GM13976 (cell line): ENCODE measurements around the gene PNKD.
A peak's percentile ranks its signal among the peaks of the same experiment; 100 is the strongest.
"Not testable (repeated sequence)": the region's sequence is repeated elsewhere in the genome, so short reads cannot be mapped to it uniquely, and the experiment has no call there.

Experiments used
- DNase-seq: peaks from one replicate; pipeline ENCODE4 v3.0.0; 2012; ENCODE audit warnings: low spot score
- in situ Hi-C: fragments of 300-500 bp; cut with MboI; formaldehyde crosslinking; loops from one replicate; pipeline ENCODE4 v1.12.0; 2022; ENCODE audit warnings: low sequenced_read_pairs, mixed read lengths, inconsistent platforms; ENCODE audit not compliant: unreplicated experiment
- TF ChIP-seq, protein P1 (sequence below): IDR thresholded peaks from 2 replicates; pipeline ENCODE4 v1.5.1; 2012; ENCODE audit warnings: borderline replicate concordance, mild to moderate bottlenecking; ENCODE audit not compliant: insufficient read depth; ENCODE audit errors: extremely low read depth, missing control alignments, control extremely low read depth

PNKD gene

DNA sequence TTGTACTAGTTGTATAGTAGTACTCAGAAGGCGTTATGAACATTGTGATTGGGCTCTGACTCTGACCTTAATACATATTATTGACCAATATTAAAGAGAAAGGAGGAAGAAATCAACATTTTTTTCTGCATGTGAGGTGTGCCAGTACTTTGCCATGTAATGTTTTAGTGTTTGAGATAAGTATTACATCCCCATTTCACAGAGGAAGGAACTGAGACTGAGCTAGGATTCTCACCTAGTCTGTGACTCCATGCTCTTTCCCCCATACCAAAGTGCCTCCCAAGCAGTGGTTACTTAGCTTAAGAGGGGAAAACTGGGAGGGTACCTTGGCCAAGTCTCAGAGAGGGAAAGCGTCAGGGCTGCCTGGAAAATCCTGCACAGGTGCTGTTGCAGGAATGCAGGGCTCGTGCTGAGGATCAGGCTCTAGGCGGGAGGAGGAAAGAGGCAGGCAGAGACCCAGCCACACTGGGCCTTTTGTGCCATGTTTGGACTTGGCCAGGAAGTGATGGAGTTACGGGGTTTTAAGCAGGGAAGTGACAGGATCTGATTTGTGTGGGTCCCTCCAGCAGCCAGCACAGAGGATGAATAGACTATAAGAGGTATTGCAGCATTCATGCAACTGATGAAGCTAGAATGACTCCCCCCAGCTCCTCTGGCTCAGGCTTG lies 1.7 kb downstream of the PNKD start:
- no peak for DNase-seq
- in situ Hi-C loops = no loop called here
- TF ChIP-seq, protein P1, sequence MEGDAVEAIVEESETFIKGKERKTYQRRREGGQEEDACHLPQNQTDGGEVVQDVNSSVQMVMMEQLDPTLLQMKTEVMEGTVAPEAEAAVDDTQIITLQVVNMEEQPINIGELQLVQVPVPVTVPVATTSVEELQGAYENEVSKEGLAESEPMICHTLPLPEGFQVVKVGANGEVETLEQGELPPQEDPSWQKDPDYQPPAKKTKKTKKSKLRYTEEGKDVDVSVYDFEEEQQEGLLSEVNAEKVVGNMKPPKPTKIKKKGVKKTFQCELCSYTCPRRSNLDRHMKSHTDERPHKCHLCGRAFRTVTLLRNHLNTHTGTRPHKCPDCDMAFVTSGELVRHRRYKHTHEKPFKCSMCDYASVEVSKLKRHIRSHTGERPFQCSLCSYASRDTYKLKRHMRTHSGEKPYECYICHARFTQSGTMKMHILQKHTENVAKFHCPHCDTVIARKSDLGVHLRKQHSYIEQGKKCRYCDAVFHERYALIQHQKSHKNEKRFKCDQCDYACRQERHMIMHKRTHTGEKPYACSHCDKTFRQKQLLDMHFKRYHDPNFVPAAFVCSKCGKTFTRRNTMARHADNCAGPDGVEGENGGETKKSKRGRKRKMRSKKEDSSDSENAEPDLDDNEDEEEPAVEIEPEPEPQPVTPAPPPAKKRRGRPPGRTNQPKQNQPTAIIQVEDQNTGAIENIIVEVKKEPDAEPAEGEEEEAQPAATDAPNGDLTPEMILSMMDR = no peak

DNA sequence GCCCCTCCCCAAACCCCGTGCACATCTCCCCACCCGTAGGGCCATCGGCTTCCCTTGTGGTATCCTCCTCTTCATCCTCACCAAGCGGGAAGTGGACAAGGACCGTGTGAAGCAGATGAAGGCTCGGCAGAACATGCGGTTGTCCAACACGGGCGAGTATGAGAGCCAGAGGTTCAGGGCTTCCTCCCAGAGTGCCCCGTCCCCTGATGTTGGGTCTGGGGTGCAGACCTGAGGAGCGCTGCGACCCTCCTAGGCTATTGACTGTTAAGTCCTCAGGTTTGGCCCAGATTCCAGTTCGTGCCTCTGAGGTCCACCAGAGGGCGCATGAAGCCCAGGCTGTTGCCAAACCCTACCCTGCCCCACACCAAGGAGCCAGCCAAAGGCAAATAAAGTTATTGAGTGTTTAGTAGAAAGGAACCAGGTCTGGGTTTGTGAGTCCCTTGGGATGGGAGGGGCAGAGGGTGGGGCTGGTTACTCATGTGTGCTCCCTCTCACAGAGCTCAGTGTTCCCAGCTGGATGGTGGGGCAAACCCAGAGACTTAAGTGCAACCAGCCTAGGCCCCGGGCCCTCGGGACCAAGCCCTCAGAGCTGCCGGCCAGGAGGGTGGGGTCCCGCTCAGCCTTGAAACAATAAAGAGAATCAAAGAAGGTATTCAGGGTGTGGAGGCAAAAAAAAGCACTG lies 2.4 kb downstream of the PNKD start:
- DNase-seq = peak; percentile 80
- TF ChIP-seq, protein P1 = peak; percentile 93
- in situ Hi-C loops = no loop called here

DNA sequence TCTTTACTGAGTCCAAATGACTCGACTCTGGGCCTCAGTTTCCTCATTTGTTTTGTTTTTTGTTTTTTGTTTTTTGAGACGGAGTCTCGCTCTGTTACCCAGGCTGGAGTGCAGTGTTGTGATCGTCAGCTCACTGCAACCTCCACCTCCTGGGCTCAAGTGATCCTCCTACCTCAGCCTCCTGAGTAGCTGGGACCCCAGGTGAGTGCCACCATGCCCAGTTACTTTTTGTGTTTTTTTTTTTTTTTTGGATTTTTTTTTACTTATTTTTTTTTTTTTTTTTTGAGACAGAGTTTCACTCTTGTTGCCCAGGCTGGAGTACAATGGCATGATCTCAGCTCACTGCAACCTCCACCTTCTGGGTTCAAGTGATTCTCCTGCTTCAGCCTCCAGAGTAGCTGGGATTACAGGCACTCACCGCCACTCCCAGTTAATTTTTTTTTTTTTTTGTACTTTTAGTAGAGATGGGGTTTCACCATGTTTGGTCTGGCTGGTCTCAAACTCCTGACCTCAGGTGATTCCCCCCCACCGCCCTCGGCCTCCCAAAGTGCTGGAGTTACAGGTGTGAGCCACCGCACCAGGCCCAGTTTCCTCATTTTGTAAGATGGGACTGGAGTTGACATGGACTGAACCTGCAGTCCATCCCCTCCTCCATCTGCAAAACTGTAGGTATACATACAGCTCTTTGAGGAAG lies 3.0 kb downstream of the PNKD start:
- DNase-seq, in situ Hi-C loops: not testable (repeated sequence)

DNA sequence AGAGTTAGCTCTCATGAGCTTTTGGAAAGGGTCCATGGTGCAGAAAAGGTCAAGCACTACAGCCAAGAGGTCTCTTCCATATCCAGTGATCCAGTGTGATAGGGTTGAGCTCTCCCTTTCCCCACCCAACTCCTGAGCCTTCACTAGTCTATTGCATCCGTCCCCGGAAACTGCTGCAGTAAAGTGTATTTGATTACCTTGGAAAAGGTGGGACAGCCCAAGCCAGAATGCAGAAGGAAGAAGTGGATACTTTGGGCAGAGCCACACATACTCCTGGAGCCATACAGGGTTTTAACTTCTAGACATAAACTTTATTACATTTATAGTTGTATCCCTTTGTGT lies 3.6 kb downstream of the PNKD start:
- DNase-seq = no peak
- in situ Hi-C loops = no loop called here
- TF ChIP-seq, protein P1 = no peak

DNA sequence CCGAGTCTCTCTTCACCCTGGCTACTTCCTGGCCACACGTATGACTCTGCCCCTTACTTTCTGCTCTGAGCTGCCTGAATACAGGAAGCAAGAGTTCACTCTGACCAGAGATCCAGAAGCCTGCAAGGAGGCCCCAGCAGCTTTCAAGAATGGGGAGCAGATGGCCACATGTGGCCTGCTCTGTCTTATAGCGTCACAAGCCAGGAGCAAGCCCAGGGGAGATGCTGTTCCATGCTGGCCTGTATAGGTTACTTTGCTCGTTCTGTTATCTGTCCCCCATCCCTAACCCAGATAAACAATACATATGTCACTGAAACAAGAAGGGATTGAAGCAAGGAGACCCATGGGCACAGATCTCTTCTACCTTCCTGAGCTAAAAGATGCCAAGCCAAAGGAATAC lies 4.3 kb downstream of the PNKD start:
- TF ChIP-seq, protein P1 = no peak
- in situ Hi-C loops = no loop called here
- no peak for DNase-seq

DNA sequence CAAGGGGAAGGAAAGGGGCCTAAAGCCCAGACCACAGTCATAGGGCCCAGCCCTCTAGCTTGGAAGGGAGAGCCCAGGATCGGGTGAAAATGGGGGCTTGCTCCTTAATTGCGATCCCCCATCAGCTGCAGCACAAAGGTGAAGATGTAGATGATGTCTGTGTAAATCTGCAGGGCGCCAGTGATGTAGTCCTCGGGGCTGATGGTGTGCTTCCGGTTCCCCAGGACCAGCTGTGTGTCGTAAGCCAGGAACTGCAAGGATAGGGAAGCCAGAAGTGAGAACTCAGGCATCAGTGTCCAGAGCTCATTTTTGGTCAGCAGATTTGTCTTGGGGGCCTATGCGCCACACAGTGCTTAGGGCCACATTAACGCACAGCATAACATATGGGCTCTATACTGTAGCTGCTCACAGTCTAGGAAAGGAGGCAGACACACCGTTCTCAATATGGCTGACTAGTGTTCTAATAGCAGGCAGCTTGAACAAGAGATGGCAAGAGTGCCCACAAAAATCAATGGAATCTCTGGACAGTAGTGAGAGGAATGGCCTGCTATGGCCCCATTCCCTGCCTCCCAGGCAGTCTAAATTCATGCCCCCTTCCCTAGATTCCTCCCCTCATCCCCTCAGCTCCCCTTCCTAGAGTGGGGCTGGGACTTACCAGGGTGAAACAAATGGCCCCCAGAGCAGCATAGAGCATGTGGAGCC lies 5.2 kb downstream of the PNKD start:
- TF ChIP-seq, protein P1 = no peak
- DNase-seq = no peak
- in situ Hi-C loops = no loop called here
